Effector CD8-positive, alpha-beta T cell (primary cell): ENCODE measurements around the gene TCP10L.
"Not testable (repeated sequence)": the region's sequence is repeated elsewhere in the genome, so short reads cannot be mapped to it uniquely, and the experiment has no call there.

Source experiments
- DNase-seq: peaks from one replicate; lab custom pipeline; 2025; lab: John Stamatoyannopoulos, UW

Gene TCP10L

DNA sequence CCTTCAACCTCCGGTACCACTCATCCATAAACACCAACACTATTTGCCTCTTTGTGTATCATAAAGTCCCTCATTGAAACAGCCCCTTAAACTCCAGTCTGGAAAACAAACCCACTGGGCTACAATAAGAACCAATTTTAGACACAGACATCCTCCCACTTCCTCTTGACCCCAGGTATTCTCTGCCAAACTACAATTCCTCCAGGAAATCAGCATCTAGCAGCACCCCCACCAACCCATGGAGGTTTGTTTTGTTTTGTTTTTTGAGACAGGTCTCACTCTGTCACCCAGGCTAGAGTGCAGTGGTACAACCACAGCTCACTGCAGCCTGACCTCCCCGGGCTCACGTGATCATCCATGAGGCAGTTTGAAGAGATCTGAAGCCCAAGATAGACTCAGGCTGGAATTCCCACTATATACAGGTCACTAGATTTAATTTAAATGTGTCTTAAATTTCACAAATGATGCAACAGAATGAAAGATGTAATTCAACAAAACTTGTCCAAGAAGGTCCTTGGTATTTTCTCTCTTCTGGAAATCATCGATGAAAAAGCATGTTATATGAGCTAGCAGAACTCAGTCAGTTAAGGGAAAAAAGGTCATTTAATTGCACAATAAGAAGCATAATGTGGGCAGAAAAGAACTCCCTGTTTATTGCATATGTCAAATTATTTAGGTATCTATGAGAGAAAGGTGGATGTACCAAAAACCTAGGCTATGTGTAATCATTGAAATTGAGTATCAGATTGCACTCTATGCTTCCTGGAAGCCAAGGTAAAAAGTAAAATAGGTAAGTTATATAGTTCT lies 30.3 kb downstream of the TCP10L start:
- DNase-seq = no peak

GRCh38 chr21:32549886-32550285 lies 35.4 kb downstream of the TCP10L start:
- no peak for DNase-seq

DNA sequence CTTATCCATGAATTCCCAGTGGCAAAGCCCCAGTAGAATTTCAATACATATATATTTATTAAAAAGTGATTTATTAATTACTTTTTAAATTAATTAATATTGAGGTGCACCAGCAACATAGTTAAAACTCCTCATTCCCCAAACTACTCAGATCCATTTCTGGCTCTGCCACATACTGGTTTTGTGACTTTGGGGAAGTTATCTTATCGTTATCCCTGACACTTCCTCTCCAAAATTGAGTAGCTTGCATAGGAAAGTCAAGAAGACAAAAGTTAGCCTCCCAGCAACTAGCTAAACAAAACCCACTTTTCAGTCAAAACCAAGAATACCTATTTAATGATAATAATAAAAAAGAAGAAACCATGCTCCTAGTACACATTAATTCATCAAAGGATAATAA lies 35.9 kb downstream of the TCP10L start:
- no peak for DNase-seq

GRCh38 chr21:32548978-32549377 lies 36.3 kb downstream of the TCP10L start:
- no peak for DNase-seq

GRCh38 chr21:32547018-32547417 lies 38.3 kb downstream of the TCP10L start:
- DNase-seq = no peak

GRCh38 chr21:32545948-32546441 lies 39.3 kb downstream of the TCP10L start:
- no peak for DNase-seq

DNA sequence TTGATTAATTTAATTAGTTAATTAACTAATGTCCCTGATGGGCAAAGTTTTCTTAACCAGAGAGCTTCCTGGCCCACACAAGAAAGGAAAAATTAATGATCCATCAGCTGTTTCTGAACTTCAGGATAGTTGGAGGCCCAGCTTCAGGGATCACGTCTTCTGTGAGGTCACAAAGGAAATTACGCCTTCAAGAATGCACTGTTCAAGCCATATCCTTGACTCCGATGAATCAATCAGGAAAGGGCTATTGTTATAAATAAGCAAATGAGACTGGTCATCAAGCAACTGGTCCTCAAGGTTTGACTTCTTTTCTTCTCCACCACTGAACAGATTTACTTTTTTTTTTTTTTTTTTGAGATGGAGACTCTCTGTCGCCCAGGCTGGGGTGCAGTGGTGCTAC lies 40.6 kb downstream of the TCP10L start:
- DNase-seq = no peak

- no peak for DNase-seq
Measured at GRCh38 chr21:32543975-32544374, 41.3 kb downstream of the TCP10L start.

DNA sequence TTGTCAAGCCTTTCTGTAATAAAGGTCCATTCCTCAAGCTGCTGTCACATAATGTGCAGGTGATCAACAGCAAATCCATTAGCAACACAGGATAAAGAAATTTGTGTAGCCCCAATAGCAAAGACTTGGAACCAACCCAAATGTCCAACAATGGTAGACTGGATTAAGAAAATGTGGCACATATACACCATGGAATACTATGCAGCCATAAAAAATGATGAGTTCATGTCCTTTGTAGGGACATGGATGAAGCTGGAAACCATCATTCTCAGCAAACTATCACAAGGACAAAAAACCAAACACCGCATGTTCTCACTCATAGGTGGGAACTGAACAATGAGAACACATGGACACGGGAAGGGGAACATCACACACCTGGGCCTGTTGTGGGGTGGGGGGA lies 42.3 kb downstream of the TCP10L start:
- DNase-seq = not testable (repeated sequence)

- DNase-seq = no peak
Measured at GRCh38 chr21:32539378-32539777, 45.9 kb downstream of the TCP10L start.

DNA sequence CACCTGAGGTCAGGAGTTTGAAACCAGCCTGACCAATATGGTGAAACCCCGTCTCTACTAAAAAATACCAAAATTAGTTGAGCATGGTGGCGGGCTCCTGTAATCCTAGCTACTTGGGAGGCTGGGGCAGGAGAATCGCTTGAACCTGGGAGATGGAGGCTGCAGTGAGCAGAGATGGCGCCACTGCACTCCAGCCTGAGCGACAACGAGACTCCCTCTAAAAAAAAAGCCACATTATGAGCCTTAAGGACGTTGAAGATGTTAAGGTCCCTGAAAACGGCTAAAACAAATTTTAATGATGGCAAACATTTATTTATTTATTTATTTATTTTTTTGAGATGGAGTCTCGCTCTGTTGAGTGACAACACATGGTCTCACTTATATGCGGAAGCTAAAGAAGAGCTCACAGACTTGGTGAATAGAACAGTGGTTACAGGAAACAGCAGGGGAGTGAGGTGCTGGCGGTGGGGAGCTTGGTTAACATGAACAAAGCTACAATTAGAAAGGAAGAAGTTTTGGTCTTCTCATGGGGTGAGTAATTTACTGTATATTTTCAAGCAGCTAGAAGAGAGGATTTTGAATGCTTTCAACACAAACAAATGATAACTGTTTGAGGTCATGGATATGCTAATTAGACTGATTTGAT lies 47.1 kb downstream of the TCP10L start:
- no peak for DNase-seq

GRCh38 chr21:32537569-32537881 lies 47.8 kb downstream of the TCP10L start:
- DNase-seq = no peak

GRCh38 chr21:32535612-32536011 lies 49.7 kb downstream of the TCP10L start:
- no peak for DNase-seq

GRCh38 chr21:32534113-32534512 lies 51.2 kb downstream of the TCP10L start:
- no peak for DNase-seq

DNA sequence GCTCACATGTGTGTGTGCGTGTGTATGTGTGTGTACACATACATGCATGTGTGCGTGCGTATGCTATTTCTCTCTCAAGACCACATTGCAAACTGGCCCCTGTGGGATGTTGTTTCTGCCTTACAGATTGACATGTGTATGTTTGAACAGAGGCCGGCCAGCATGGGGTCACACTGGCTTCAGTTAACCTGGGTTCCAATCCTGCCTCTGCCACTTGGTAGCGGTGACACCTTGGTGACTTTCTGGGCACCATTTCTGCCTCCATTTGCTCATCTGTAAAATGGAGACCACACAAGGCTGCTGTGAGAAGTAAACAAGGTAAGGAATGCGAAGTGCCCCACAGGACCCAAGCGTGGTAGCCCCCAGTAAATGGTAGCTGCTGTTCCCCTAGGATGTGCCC lies 51.7 kb downstream of the TCP10L start:
- no peak for DNase-seq

GRCh38 chr21:32533053-32533452 lies 52.3 kb downstream of the TCP10L start:
- no peak for DNase-seq

- no peak for DNase-seq
Measured at GRCh38 chr21:32532636-32533035, 52.7 kb downstream of the TCP10L start.

GRCh38 chr21:32531561-32531960 lies 53.8 kb downstream of the TCP10L start:
- not testable (repeated sequence) for DNase-seq

GRCh38 chr21:32530809-32531208 lies 54.5 kb downstream of the TCP10L start:
- not testable (repeated sequence) for DNase-seq

DNA sequence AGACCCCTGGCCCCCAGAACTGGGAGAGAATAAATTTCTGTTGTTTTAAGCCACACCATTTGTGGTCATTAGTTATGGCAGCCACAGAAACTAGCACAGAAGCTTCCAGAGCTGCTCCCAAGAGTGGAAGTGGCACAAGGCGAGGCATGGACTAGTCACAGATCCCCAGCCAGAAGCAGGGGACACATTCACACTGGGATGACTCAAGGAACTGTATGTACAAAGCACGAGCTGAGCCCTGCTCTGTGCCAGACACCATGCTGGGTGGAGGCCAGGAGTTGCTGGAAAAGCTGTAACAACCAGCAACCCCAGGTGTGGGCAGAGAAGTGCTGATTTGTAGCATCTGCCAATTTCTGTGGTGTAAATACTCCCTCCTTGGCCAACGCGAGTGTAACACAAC lies 55.6 kb downstream of the TCP10L start:
- no peak for DNase-seq

- DNase-seq = no peak
Measured at GRCh38 chr21:32525282-32525681, 60.0 kb downstream of the TCP10L start.

DNA sequence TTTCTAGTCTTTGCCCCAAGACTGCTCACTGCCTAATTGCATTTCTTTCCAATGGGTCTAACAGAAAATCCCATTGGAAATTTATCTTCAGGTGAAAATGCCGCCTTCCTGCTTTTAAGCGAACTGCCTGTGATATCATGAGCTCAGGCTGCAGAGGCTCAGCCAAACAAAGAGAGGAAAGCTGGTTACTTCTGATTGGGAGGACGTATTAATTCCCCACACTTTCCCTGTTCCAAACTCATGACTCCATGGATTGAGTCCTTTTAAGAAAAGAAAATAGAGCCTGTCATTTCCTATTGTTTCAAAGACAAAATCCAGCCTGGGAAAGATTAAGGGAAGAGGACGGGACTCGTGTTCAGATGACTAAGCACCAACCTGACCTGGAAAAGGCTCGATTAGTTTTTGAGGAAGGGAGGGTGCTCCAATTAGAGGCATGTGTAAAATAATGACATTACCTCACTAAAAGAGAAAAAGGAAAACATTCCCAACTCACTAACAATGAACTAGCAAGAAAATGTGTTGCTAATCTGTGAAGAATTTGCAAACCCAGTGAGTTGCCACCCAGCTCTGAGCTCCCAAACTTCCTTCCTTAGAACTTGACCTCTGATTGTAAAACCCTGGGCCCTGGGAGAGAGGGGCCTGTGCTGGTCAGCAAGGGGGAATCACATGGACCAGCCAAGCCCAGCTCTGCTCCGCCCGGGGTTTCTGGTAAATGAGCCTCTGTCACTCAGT lies 61.2 kb downstream of the TCP10L start:
- no peak for DNase-seq
